Measurements from ENCODE around the gene NEU2.
"Not testable (repeated sequence)": the region's sequence is repeated elsewhere in the genome, so short reads cannot be mapped to it uniquely, and the experiment has no call there.

The NEU2 gene

GRCh38 chr2:233056961-233057605 lies 24.6 kb downstream of the NEU2 start:
- no peak for DNase-seq (ENCODE audit: low read depth)

GRCh38 chr2:233058717-233059546 lies 26.5 kb downstream of the NEU2 start:
- no peak for DNase-seq (ENCODE audit: low read depth)

GRCh38 chr2:233059547-233059796 lies 27.0 kb downstream of the NEU2 start:
- no peak for DNase-seq (ENCODE audit: low read depth)

- DNase-seq (ENCODE audit: low read depth), result peak; percentile 56
Measured at GRCh38 chr2:233059797-233060500, 27.5 kb downstream of the NEU2 start, which contains the start of gene INPP5D. TSS of gene INPP5D (plus strand) at chr2:233060342. CDS start at chr2:233060479, 137 bp downstream.

GRCh38 chr2:233060501-233060979 lies 28.1 kb downstream of the NEU2 start:
- no peak for DNase-seq (ENCODE audit: low read depth)

- no peak for DNase-seq (ENCODE audit: low read depth)
Measured at GRCh38 chr2:233060980-233061590, 28.6 kb downstream of the NEU2 start.

GRCh38 chr2:233061591-233062450 lies 29.3 kb downstream of the NEU2 start:
- no peak for DNase-seq (ENCODE audit: low read depth)

- DNase-seq (ENCODE audit: low read depth), result no peak
Measured at GRCh38 chr2:233062451-233062850, 30.0 kb downstream of the NEU2 start.

GRCh38 chr2:233062946-233063268 lies 30.4 kb downstream of the NEU2 start:
- no peak for DNase-seq (ENCODE audit: low read depth)

- no peak for DNase-seq (ENCODE audit: low read depth)
Measured at GRCh38 chr2:233063269-233063975, 30.9 kb downstream of the NEU2 start.

GRCh38 chr2:233063976-233064411 lies 31.5 kb downstream of the NEU2 start:
- no peak for DNase-seq (ENCODE audit: low read depth)

- DNase-seq (ENCODE audit: low read depth), result no peak
Measured at GRCh38 chr2:233064530-233065199, 32.2 kb downstream of the NEU2 start.

GRCh38 chr2:233065200-233065589 lies 32.7 kb downstream of the NEU2 start:
- DNase-seq (ENCODE audit: low read depth), result not testable (repeated sequence)

GRCh38 chr2:233065954-233066470 lies 33.5 kb downstream of the NEU2 start:
- DNase-seq (ENCODE audit: low read depth), result no peak

- no peak for DNase-seq (ENCODE audit: low read depth)
Measured at GRCh38 chr2:233068762-233069418, 36.4 kb downstream of the NEU2 start.

GRCh38 chr2:233072838-233073237 lies 40.4 kb downstream of the NEU2 start:
- no peak for DNase-seq (ENCODE audit: low read depth)

- DNase-seq (ENCODE audit: low read depth), result no peak
Measured at GRCh38 chr2:233074106-233074505, 41.6 kb downstream of the NEU2 start.

- no peak for DNase-seq (ENCODE audit: low read depth)
Measured at GRCh38 chr2:233075141-233075965, 42.9 kb downstream of the NEU2 start.

GRCh38 chr2:233075966-233076339 lies 43.5 kb downstream of the NEU2 start:
- no peak for DNase-seq (ENCODE audit: low read depth)
